HG03139 (cell line): ENCODE results near the gene MAPKAP1.

Experiments
- ATAC-seq: cut with Tn5 transposase; IDR thresholded peaks from one replicate; pipeline ENCODE4 v1.9.1; 2021; ENCODE audit not compliant: unreplicated experiment

The MAPKAP1 gene

GRCh38 chr9:125541840-125542243 lies 165.2 kb downstream of the MAPKAP1 start:
- no peak for ATAC-seq

GRCh38 chr9:125540497-125540896 lies 166.5 kb downstream of the MAPKAP1 start:
- ATAC-seq = no peak

DNA sequence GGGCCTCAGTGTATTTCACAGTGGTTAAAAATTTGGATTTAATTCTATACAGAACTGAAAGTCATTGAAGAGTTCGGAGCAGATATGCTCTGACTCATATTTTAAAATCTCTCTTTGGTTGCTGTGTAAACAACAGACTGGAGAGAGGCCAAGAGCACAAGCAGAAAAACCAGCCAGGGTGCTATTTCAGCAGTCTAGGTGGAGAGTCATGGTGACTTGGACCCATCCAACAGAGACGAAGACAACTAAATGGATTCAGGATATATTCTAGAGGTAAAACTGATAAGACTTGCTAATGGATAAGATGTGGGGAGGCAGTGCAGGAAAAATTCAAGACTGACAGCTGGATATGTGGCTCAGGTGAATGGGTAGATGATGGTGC lies 168.9 kb downstream of the MAPKAP1 start:
- no peak for ATAC-seq

DNA sequence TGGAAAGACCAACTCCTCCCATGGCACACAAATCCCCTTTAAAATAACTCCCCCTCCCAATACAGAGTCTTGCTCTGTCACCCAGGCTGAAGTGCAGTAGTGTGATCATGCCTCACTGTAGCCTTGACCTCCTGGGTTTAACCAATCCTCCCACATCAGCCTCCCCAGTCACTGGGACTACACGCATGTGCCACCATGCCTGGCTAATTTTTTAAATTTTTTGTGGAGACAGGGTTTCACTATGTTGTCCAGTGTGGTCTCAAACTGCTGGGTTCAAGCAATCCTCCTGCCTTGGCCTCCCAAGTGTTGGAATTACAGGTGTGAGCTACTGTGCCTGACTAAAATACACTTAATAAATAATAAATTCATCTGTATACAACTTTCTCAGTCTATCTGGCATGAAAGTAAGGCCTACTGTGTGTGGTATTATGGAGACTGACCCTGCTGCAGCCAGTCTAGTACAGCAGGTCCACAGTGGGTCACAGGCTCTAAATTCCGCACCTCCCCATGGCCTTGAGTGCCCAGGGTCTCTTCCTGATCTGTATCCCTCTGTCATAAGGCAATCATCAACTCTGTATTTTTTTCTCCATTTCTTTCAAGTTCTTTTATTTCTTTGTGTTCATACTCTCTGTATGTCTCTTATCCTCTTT lies 169.4 kb downstream of the MAPKAP1 start:
- ATAC-seq = no peak

- ATAC-seq = no peak
These were observed 170.2 kb downstream of the MAPKAP1 start for GRCh38 chr9:125536776-125537175.

DNA sequence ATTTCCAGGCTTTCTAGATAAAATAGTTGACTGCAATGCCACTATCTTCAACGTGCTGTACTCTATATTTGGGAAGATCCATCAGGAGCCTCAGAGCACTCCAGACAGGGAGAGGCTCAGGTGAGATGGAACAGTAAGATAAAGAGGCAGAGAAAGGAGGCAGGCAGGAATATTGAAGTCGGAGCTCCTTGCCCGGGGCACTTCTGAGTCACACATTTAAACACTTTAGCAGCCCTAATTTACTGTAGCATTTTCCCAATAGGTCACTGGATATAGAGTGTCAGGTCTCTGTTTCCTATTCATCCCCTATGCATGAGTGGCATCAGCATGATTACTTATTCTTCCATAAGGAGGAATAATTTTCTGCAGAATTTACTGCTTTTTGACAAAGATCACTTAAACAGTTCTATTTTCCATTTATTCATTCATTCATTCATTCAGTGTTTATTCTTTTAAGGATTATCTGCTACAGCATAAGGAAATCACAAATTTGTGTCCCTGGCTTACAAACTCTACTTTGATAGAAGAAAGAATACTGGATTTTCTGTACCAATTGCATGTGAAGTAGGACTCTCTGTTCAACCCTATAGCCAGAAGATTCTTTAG lies 170.7 kb downstream of the MAPKAP1 start:
- no peak for ATAC-seq

- no peak for ATAC-seq
These were observed 171.9 kb downstream of the MAPKAP1 start for GRCh38 chr9:125534971-125535701.

- ATAC-seq = no peak
These were observed 174.0 kb downstream of the MAPKAP1 start for GRCh38 chr9:125532812-125533594.

GRCh38 chr9:125532412-125532811 lies 174.6 kb downstream of the MAPKAP1 start:
- ATAC-seq = no peak

- peak; percentile 41 for ATAC-seq
These were observed 177.2 kb downstream of the MAPKAP1 start for GRCh38 chr9:125529589-125530515.

DNA sequence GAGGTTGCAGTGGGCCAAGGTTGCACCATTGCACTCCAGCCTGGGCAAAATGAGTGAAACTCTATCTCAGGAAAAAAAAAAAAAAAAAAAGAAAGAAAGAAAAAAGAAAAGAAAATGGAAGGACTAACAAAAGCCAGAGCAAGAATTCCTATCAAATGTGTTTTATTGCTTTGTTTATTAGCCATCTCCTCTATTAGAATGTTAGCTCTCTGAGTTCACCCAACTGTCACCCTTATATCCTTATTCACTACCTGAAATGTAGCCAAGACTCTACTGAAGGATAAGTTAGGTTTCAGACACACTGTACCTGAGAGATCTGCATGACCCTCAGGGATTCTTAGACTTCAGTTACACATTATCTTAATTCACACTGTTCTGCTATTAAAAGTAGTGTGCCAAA lies 177.9 kb downstream of the MAPKAP1 start:
- no peak for ATAC-seq

- ATAC-seq = no peak
These were observed 179.5 kb downstream of the MAPKAP1 start for GRCh38 chr9:125527471-125528002.

DNA sequence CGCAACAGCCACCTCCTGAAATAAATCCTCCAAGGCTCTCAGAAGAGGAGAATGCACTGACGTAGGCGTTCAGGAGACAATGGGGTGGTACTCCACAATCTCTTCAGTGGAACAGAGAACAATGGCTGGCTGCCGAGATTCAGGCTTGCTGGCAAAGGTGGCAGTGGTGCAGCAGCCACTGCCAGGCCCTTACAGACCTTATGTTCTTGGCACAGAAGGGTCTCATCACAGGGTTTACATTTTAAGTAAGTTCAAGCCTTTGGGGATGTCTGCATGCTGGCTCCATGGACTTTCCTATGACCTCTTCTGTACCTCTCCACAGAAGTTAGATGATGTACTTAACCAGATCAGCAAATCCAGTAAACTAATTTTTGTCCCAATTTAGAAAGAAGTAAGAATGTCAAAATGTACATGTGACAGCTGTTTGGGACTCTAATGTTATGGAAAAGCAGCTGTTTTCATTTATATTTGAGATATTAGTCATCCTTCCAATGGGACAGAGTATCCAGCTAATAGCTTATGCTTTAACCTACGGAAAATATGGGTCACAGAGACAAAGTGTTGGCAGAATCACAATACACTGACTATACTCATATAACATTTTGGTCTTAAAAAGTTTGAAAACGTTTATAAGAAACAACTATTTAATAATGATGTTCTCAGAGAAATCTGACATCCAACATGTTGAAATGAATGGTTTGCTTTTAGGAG lies 180.9 kb downstream of the MAPKAP1 start:
- ATAC-seq = no peak

DNA sequence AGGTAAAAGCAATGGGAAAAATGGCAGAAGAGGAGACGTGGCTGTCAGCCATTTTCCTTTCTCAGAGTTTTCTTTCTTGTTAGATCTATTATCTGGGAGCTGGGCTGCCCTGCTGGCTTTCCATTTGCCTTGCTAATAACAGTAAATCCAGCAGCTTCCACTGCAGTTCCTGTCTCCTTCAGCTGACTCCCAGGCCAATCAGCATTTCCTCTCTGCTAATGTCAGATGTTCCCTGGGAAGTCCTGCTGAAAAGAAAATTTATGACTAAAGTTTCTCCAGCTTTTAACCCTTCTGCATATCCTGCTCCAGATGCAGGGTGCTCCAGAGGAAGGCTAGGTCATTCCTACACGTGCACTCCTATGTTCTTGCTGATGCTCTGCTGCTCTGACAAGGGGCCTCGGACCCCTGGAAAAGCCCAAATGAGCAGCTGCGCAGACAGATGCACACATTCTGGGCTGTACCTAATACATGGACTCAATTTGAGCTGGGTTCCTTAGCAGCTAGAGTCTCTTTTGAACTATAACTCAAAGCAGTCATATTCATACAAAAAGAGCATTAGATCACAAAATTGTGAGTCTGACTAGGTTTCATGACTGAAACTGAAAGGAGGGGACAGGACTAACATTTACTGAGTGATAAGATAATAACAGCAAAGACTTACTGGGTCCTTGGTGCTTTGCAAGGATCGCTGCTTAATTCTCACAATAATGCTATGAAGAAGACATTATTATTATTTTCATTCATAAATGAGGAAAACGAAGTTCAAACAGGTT lies 182.2 kb downstream of the MAPKAP1 start:
- no peak for ATAC-seq

DNA sequence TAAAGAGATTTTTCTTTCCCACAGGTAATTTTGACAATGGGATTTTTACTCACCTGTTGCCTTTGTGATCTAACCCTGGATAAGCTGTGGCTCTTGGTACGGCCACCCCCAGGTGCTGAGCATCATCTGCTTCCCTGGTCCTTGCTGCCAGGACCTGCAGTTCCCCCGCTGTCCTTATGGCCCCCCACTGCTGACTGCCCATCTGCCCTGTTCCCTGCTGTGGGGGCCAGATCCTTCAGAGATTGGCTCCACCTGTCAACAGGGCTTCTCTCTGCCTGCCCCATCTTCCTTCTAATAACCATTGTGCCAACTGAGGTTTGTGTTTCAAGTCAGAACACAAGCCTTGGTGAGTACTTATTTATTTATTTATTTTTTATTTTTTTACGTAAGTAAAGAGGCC lies 183.3 kb downstream of the MAPKAP1 start:
- no peak for ATAC-seq

DNA sequence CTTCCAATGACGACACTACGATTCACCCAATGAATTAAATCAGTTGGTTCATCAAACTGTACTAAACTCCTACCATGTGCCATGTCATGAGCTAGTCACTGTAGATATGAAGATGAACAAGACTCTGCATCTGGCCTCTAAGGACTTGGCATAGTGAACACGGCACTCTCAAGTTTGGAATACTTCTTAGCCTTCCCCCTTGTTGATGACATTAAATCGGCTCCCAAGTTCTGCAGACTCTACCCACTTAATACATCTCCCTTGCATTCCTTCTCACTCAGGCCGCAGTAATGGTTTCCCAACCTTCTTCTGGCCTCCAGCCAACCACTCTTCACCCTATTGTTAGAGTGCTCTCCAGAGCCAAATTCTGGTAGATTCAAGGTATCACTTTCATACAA lies 184.7 kb downstream of the MAPKAP1 start:
- no peak for ATAC-seq

DNA sequence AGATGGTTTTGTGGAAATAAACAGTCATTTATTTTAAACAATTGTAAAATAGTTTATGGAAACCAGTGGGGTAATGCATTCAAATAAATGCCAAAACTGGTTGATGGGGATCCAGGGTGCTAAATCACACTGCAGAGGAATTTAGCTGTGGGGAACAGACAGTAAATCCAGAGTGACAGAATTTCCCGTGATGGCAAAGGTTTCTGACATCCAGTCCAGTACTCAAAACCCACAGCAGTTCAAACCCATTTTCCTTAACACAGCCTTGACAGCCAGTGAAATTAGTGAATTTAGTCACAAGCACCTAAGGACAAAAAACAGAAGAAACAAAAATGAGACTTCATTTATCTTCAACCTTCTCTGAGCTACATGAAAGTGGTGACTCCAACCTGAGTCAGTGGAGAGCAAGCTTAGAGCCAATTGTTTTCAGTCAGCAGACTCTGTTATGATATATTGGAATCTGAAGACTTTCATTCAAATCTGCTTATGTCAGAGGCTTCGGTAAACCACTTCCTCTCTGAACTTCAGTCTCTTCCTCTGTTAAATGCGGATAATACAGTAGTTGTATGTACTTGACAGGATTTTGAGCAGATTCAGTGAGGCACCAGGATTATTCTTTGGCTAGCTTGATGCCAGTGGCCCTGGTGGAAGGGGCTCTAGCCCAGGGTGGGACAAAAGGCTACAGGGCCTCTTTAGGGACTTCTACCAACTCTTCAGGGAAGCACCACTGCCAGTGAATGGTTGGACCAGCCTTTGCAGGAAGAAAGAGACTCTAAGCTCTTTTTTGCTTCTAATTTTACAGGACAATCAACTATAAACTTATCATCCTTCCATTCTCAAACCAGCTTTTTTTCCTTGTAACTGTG lies 185.3 kb downstream of the MAPKAP1 start:
- no peak for ATAC-seq

DNA sequence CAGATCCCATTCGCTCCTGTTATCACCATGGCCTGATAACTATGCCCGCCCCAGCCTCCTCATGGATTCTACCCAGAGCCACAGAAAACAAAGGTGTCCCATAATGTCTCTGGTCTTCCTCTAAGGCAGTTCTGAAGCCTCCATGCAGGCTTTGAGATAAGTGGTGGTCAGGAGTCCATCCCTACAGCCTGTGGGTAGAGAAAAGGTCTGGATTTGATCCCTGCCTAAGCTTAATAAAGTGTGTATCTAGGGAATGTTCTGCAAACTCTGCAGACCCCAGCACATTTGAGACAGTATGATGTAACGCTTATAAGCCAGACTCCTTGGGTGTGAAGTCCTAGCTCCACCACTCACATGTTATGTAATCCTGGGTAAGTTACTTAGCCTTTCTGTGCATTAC lies 187.3 kb downstream of the MAPKAP1 start:
- ATAC-seq = no peak
